Testis (tissue), 2 donors: Measurements from ENCODE around the gene MROH2B.

Source experiments
- POLR2A ChIP-seq: fragments of 450-650 bp; IDR thresholded peaks from one replicate; pipeline ENCODE4 v1.6.1; 2017; ENCODE audit warnings: antibody characterized with exemption, mild to moderate bottlenecking, moderate library complexity
- TF ChIP-seq, protein P1 (sequence below), 3 experiments: fragments of 450-650 bp in 2 of 3; fragments of 200-600 bp in 1 of 3; sonication (generic) in 1 of 3; IDR thresholded peaks; one replicate each; pipeline ENCODE4 v1.5.1; 2016 to 2019; ENCODE audit warnings: antibody characterized with exemption in 3 of 3, mild to moderate bottlenecking in 2 of 3, moderate library complexity in 1 of 3

GRCh38 chr5:40958811-40959210, 112.3 kb downstream of the MROH2B start:
- TF ChIP-seq, protein P1, sequence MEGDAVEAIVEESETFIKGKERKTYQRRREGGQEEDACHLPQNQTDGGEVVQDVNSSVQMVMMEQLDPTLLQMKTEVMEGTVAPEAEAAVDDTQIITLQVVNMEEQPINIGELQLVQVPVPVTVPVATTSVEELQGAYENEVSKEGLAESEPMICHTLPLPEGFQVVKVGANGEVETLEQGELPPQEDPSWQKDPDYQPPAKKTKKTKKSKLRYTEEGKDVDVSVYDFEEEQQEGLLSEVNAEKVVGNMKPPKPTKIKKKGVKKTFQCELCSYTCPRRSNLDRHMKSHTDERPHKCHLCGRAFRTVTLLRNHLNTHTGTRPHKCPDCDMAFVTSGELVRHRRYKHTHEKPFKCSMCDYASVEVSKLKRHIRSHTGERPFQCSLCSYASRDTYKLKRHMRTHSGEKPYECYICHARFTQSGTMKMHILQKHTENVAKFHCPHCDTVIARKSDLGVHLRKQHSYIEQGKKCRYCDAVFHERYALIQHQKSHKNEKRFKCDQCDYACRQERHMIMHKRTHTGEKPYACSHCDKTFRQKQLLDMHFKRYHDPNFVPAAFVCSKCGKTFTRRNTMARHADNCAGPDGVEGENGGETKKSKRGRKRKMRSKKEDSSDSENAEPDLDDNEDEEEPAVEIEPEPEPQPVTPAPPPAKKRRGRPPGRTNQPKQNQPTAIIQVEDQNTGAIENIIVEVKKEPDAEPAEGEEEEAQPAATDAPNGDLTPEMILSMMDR (IDR thresholded peaks at IDR 0.05) = no peak
- no peak for TF ChIP-seq POLR2A
